ENCODE data around the gene ROBO2.

GRCh38 chr3:77354958-77355357 is 315.1 kb downstream of the ROBO2 start:
- TF ChIP-seq CTCF (IDR thresholded peaks at IDR 0.05 in 8 of 11, conservative IDR thresholded peaks at IDR 0.05 in 3 of 11) (no peak), POLR2AphosphoS5 (IDR thresholded peaks at IDR 0.05) (no peak), POLR2A (IDR thresholded peaks at IDR 0.05) (no peak)
